Measurements from ENCODE around the gene CLIP1.
A peak's percentile ranks its signal among the peaks of the same experiment; 100 is the strongest.

CLIP1 gene

GRCh38 chr12:122406701-122407164 lies 15.7 kb downstream of the CLIP1 start:
- H3K9ac ChIP-seq = no peak overlapping the region
- no peaks in the 10 kb centered on the region for H3K36me3 ChIP-seq (ENCODE audit: insufficient read depth)
- no peak for TF ChIP-seq CTCF (conservative IDR thresholded peaks at IDR 0.05; ENCODE audit: low read depth, low read length)
- H3K4me1 ChIP-seq (ENCODE audit: low read depth, poor library complexity, severe bottlenecking) = peaks cover 41% of the 10 kb centered on the region
- no peaks in the 10 kb centered on the region for H4K20me1 ChIP-seq (ENCODE audit: insufficient read depth)
- no peak overlapping the region for H3K4me3 ChIP-seq (IDR thresholded peaks at IDR 0.05; ENCODE audit: insufficient read depth, low read depth, low read length)
- H3K4me2 ChIP-seq = no peak overlapping the region
- no peaks in the 10 kb centered on the region for H3K27me3 ChIP-seq (ENCODE audit: insufficient read depth, low read depth)
- no peak overlapping the region for H2AFZ ChIP-seq (ENCODE audit: low read depth)
- peak overlapping the region; percentile 18; the same call in 1 of the 2 replicates for H3K27ac ChIP-seq
- H3K79me2 ChIP-seq (ENCODE audit: insufficient read depth, low read depth) = no peaks in the 10 kb centered on the region

- no peak overlapping the region for H3K9ac ChIP-seq
- H3K4me2 ChIP-seq = no peak overlapping the region
- no peaks in the 10 kb centered on the region for H3K36me3 ChIP-seq (ENCODE audit: insufficient read depth)
- H3K79me2 ChIP-seq (ENCODE audit: insufficient read depth, low read depth) = no peaks in the 10 kb centered on the region; the same call in 1 of the 2 replicates
- TF ChIP-seq CTCF (conservative IDR thresholded peaks at IDR 0.05; ENCODE audit: low read depth, low read length) = no peak
- H4K20me1 ChIP-seq (ENCODE audit: insufficient read depth) = no peaks in the 10 kb centered on the region
- H3K27ac ChIP-seq = no peak overlapping the region
- no peak overlapping the region for H2AFZ ChIP-seq (ENCODE audit: low read depth)
- peaks cover 62% of the 10 kb centered on the region for H3K4me1 ChIP-seq (ENCODE audit: low read depth, poor library complexity, severe bottlenecking)
- H3K27me3 ChIP-seq (ENCODE audit: insufficient read depth, low read depth) = no peaks in the 10 kb centered on the region
- H3K4me3 ChIP-seq (IDR thresholded peaks at IDR 0.05; ENCODE audit: insufficient read depth, low read depth, low read length) = no peak overlapping the region
Measured at GRCh38 chr12:122403831-122404230, 18.6 kb downstream of the CLIP1 start.

- H3K27me3 ChIP-seq (ENCODE audit: insufficient read depth, low read depth) = no peaks in the 10 kb centered on the region
- H3K36me3 ChIP-seq (ENCODE audit: insufficient read depth) = no peaks in the 10 kb centered on the region
- H3K9ac ChIP-seq = no peak overlapping the region
- H3K79me2 ChIP-seq (ENCODE audit: insufficient read depth, low read depth) = no peaks in the 10 kb centered on the region; the same call in 1 of the 2 replicates
- no peak overlapping the region for H3K27ac ChIP-seq
- H3K4me3 ChIP-seq (IDR thresholded peaks at IDR 0.05; ENCODE audit: insufficient read depth, low read depth, low read length) = no peak overlapping the region
- no peak for TF ChIP-seq CTCF (conservative IDR thresholded peaks at IDR 0.05; ENCODE audit: low read depth, low read length)
- H3K4me2 ChIP-seq = peak overlapping the region; percentile 31; the same call in 1 of the 2 replicates
- H2AFZ ChIP-seq (ENCODE audit: low read depth) = no peak overlapping the region
- no peaks in the 10 kb centered on the region for H4K20me1 ChIP-seq (ENCODE audit: insufficient read depth)
- peaks cover 62% of the 10 kb centered on the region for H3K4me1 ChIP-seq (ENCODE audit: low read depth, poor library complexity, severe bottlenecking)
Measured at GRCh38 chr12:122403115-122403770, 19.2 kb downstream of the CLIP1 start.

- Histone ChIP-seq H3K4me1 (ENCODE audit: low read depth, poor library complexity, severe bottlenecking) (peaks cover 54% of the 10 kb centered on the region), H3K9ac (no peak overlapping the region), H3K4me2 (peak overlapping the region; percentile 31; the same call in 1 of the 2 replicates), H3K27me3 (ENCODE audit: insufficient read depth, low read depth) (no peaks in the 10 kb centered on the region), H3K4me3 (IDR thresholded peaks at IDR 0.05; ENCODE audit: insufficient read depth, low read depth, low read length) (no peak overlapping the region), H2AFZ (ENCODE audit: low read depth) (no peak overlapping the region), H4K20me1 (ENCODE audit: insufficient read depth) (no peaks in the 10 kb centered on the region), H3K27ac (no peak overlapping the region), H3K79me2 (ENCODE audit: insufficient read depth, low read depth) (no peaks in the 10 kb centered on the region; the same call in 1 of the 2 replicates), H3K36me3 (ENCODE audit: insufficient read depth) (no peaks in the 10 kb centered on the region)
- no peak for TF ChIP-seq CTCF (conservative IDR thresholded peaks at IDR 0.05; ENCODE audit: low read depth, low read length)
Measured at GRCh38 chr12:122402264-122402663, 20.2 kb downstream of the CLIP1 start.
